Testis (tissue), 2 donors: Measurements from ENCODE around the gene GBP1.
"Not testable (repeated sequence)": the region's sequence is repeated elsewhere in the genome, so short reads cannot be mapped to it uniquely, and the experiment has no call there.

Experiments
- CTCF ChIP-seq, 3 experiments: fragments of 450-650 bp in 2 of 3; fragments of 200-600 bp in 1 of 3; sonication (generic) in 1 of 3; IDR thresholded peaks; one replicate each; pipeline ENCODE4 v1.5.1; 2016 to 2019; ENCODE audit warnings: antibody characterized with exemption in 3 of 3, mild to moderate bottlenecking in 2 of 3, moderate library complexity in 1 of 3
- POLR2A ChIP-seq: fragments of 450-650 bp; IDR thresholded peaks from one replicate; pipeline ENCODE4 v1.6.1; 2017; ENCODE audit warnings: antibody characterized with exemption, mild to moderate bottlenecking, moderate library complexity

- TF ChIP-seq CTCF (IDR thresholded peaks at IDR 0.05); POLR2A: not testable (repeated sequence)
These were observed 7.6 kb upstream of the GBP1 start for GRCh38 chr1:89072466-89073065.
